Body of pancreas (tissue), 4 donors: Measurements from ENCODE around the gene GBGT1. TPM values are rescaled to one million over a fixed set of nuclear protein-coding genes. Genes with fewer than 3 reads are reported as not detected.

ENCODE experiments used
- ATAC-seq: fragments of 150-250 bp; one replicate; pipeline ENCODE4 v1.9.1; 2016
- DNase-seq, 4 donors: peaks; one replicate each; pipeline ENCODE4 v3.0.0-alpha.2; 2019
- H3K27ac ChIP-seq, 4 donors: fragments of 200-600 bp; sonication (generic); 1 replicate in 3 of 4; 2 replicates in 1 of 4; pipeline versions ENCODE4 v1.5.1 to v1.6.1; 2016 to 2019; ENCODE audit warnings: mild to moderate bottlenecking in 1 of 4, mixed read lengths in 1 of 4, moderate library complexity in 1 of 4
- H3K27me3 ChIP-seq, 2 donors: fragments of 200-600 bp; sonication (generic); one replicate each; pipeline ENCODE4 v1.6.0; 2016; ENCODE audit warnings: mild to moderate bottlenecking in 1 of 2
- H3K36me3 ChIP-seq, 2 donors: fragments of 200-600 bp; sonication (generic); replicated peaks in 1 of 2; 2 replicates each; pipeline ENCODE4 v1.5.1; 2016; ENCODE audit warnings: low read depth in 2 of 2; ENCODE audit not compliant: insufficient read depth in 1 of 2
- H3K4me1 ChIP-seq: fragments of 200-600 bp; sonication (generic); one replicate; pipeline ENCODE4 v1.6.0; 2016
- H3K4me3 ChIP-seq, 2 donors: fragments of 200-600 bp; sonication (generic); 1 replicate in 1 of 2; 2 replicates in 1 of 2; pipeline ENCODE4 v1.5.1; 2016 to 2019
- H3K9me3 ChIP-seq, 3 donors: fragments of 200-600 bp; sonication (generic); 1 replicate in 2 of 3; 2 replicates in 1 of 3; pipeline ENCODE4 v1.5.1; 2016
- CTCF ChIP-seq, 7 experiments: fragments of 450-650 bp in 4 of 7; fragments of 200-600 bp in 3 of 7; sonication (generic) in 3 of 7; IDR thresholded peaks; one replicate each; pipeline ENCODE4 v1.5.1; 2016 to 2019; ENCODE audit warnings: antibody characterized with exemption in 7 of 7
- POLR2A ChIP-seq, 3 donors: fragments of 450-650 bp; IDR thresholded peaks; one replicate each; pipeline ENCODE4 v1.6.1; 2016; ENCODE audit warnings: antibody characterized with exemption in 3 of 3, mild to moderate bottlenecking in 2 of 3
- WGBS, 2 donors: methylation state at CpG; one replicate each; pipeline ENCODE4 v1.1.5; 2017; 5-methylcytosine and 5-hydroxymethylcytosine counted together
- intact Hi-C: fragments of 100-400 bp; cut with DNase I; formaldehyde crosslinking; loops from one replicate; pipeline ENCODE4 v1.15.1; 2023
- total RNA-seq, 2 donors: library from RNA; depleted of rRNA; stranded (reverse); fragments of >200 nt; gene quantifications; one replicate each; pipeline ENCODE4 v1.1.0, GENCODE V29; 2016

Gene GBGT1
- total RNA-seq, 2 donors from 2014 or later, result 5.4 to 9.2 TPM

GRCh38 chr9:133182151-133182550 lies 18.4 kb upstream of the GBGT1 start:
- no peaks in the 10 kb centered on the region for H3K4me1 ChIP-seq
- ATAC-seq (no peak), DNase-seq (no peak)
- H3K27ac ChIP-seq, result no peak overlapping the region
- H3K36me3 ChIP-seq, result no peaks in the 10 kb centered on the region
- intact Hi-C loops, result loop anchor here (10.0 kb wide), 1 partner anchor 143 kb away; no protein-coding TSS in a partner anchor
- no peak overlapping the region for H3K4me3 ChIP-seq
- TF ChIP-seq CTCF (IDR thresholded peaks at IDR 0.05), result no peak
- no peak for TF ChIP-seq POLR2A (IDR thresholded peaks at IDR 0.05)
- 54 to 75% methylated on average over 3 to 5 of the region's 5 CpGs for WGBS, 2 donors
- no peaks in the 10 kb centered on the region for H3K27me3 ChIP-seq
- H3K9me3 ChIP-seq, result no peaks in the 10 kb centered on the region

DNA sequence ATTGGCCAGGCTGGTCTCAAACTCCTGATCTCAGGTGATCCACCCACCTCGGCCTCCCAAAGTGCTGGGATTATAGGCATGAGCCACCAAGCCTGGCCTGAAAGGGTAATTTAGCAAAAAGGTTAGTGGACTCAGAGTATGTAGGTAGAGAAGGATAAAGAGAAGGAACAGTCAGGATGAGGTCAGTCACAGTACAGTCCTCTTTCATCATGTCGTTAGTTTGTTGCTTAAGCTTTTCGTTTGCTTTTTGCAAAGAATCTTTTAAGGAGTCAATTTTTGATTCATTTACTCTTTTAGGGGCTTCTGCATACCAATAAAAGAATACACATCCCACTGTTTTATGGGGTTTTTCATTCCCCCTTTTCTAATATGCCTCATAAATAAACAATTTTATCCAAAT lies 17.8 kb upstream of the GBGT1 start:
- TF ChIP-seq CTCF (IDR thresholded peaks at IDR 0.05) (no peak), POLR2A (IDR thresholded peaks at IDR 0.05) (no peak)
- no peaks in the 10 kb centered on the region for H3K27me3 ChIP-seq
- H3K4me3 ChIP-seq, result no peak overlapping the region
- H3K9me3 ChIP-seq, result no peaks in the 10 kb centered on the region
- H3K4me1 ChIP-seq, result no peaks in the 10 kb centered on the region
- WGBS, 2 donors, result 67 to 72% methylated on average over 3 of the region's 3 CpGs
- no peak overlapping the region for H3K27ac ChIP-seq
- intact Hi-C loops, result loop anchor here (10.0 kb wide), 1 partner anchor 143 kb away; no protein-coding TSS in a partner anchor
- no peak for DNase-seq
- ATAC-seq, result no peak
- H3K36me3 ChIP-seq, result no peaks in the 10 kb centered on the region

- Histone ChIP-seq H3K4me3 (no peak overlapping the region), H3K36me3 (no peaks in the 10 kb centered on the region), H3K27ac (no peak overlapping the region), H3K27me3 (no peaks in the 10 kb centered on the region), H3K4me1 (no peaks in the 10 kb centered on the region), H3K9me3 (no peaks in the 10 kb centered on the region)
- intact Hi-C loops, result loop anchor here (10.0 kb wide), 1 partner anchor 144 kb away; no protein-coding TSS in a partner anchor
- DNase-seq, result peak in 1 of 4 donors; percentile 2
- ATAC-seq, result no peak
- WGBS, 2 donors, result 67 to 68% methylated on average over 5 of the region's 5 CpGs
- TF ChIP-seq CTCF (IDR thresholded peaks at IDR 0.05), result no peak
- TF ChIP-seq POLR2A (IDR thresholded peaks at IDR 0.05), result no peak
Measured at GRCh38 chr9:133180953-133181352, 17.2 kb upstream of the GBGT1 start.

- Histone ChIP-seq H3K4me3 (no peak overlapping the region), H3K27ac (no peak overlapping the region), H3K36me3 (no peaks in the 10 kb centered on the region), H3K4me1 (no peaks in the 10 kb centered on the region), H3K9me3 (no peaks in the 10 kb centered on the region), H3K27me3 (no peaks in the 10 kb centered on the region)
- TF ChIP-seq CTCF (IDR thresholded peaks at IDR 0.05) (no peak), POLR2A (IDR thresholded peaks at IDR 0.05) (no peak)
- WGBS, 2 donors, result 66 to 71% methylated on average over 7 of the region's 7 CpGs
- intact Hi-C loops, result no loop called here
- no peak for ATAC-seq
- no peak for DNase-seq
Measured at GRCh38 chr9:133173056-133173455, 9.3 kb upstream of the GBGT1 start.

- intact Hi-C loops, result no loop called here
- Histone ChIP-seq H3K27ac (no peak overlapping the region), H3K36me3 (no peaks in the 10 kb centered on the region), H3K9me3 (no peaks in the 10 kb centered on the region), H3K27me3 (no peaks in the 10 kb centered on the region), H3K4me3 (no peak overlapping the region), H3K4me1 (no peaks in the 10 kb centered on the region)
- DNase-seq (no peak), ATAC-seq (no peak)
- WGBS, 2 donors, result 62 to 74% methylated on average over 10 to 29 of the region's 29 CpGs
- TF ChIP-seq POLR2A (IDR thresholded peaks at IDR 0.05) (no peak), CTCF (IDR thresholded peaks at IDR 0.05) (no peak)
Measured at GRCh38 chr9:133171161-133171961, 7.6 kb upstream of the GBGT1 start.
